Pons (tissue), 1 donor: ENCODE results near the gene CLIC3.

ENCODE experiments used
- DNase-seq: peaks from one replicate; pipeline ENCODE4 v3.0.0-alpha.2; 2016; ENCODE audit warnings: low spot score

The CLIC3 gene

DNA sequence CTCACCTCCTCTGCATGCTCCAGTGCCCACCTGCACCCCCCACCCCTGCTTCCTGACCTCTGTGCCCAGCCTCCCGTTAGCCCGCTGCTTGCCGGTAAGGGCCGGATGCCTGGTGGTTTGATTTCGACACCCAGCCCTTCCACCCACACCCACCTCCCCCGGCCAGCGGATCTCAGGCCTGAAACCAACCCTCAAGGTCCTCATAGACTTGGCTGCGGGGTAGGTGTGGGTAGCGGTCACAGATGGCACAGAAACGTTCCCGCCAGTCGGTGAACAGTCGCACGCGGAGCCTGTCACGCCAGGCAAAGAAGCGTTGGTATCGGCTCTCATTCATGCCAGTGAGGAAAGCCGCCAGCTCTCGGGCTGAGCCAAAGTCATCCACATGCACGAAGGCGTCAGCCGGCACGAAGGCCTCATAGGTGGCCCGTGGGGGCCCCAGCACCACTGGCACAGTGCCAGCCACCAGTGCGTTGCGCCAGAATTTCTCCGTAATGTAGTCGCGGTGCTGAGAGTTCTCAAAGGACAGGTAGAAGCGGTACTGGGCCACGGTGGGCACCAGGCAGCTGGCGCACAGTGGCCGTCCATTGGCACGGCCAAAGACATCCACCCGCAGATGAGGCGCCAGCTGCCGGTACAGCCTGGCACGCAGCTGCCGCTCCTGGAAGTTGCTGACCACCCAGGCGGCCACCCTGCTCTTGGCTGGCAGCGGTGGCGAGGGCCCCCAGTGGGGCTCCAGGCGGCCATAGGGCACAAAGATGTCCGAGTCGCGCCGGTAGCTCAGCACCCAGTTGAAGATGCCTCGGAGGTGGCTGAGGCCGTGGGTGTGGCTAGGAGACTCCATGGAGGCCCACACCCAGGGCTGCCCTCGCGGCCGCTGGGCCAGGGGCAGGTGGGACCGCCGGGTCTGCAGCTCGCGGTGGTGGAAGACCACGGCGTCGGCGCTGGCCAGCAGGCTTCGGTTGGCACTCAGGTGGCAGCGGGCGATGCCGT lies 34.5 kb upstream of the CLIC3 start:
- DNase-seq: no peak

- DNase-seq: no peak
Measured at GRCh38 chr9:137030006-137030405, 33.6 kb upstream of the CLIC3 start.

- DNase-seq: peak; percentile 80
Measured at GRCh38 chr9:137029058-137029936, 32.9 kb upstream of the CLIC3 start.

DNA sequence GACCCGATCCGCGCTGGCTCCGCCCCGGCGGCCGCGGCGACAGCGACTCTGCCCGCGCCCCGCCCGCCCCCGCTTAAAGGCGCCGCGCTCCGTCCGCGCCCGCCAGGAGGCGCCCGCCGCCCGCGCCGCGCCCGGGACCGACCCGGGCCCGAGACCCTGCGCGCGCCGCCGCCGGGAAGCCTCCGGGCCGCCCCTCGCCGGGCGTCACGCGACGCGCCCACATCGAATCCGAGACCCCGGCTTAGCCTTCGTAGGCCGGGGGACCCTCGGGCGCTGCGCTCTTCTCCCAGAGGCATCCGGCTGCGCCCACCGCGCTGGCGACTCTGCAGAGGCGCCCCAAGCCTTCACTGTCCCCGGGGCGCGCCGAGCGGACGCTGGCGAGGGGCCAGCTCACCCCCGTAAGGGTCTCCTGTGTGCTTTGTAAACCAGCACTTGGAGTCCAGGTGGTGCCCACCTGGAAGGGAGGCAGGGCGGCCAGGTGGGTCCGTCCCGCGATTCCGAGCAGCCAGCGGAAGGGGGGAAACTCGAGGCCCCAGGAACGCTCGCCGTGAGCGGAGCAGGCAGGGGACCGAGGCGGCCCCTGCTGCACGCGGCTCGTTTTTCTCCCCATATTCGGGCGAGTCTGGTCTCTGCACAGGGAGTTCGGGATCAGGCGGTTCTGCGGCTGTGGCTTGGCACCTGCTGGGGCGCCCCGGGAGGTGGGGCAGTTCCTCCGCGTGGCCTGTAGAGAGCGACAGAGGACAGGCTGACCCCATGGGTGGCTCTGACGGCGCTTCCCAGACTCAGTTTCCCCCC lies 32.1 kb upstream of the CLIC3 start:
- DNase-seq: peak; percentile 56

DNA sequence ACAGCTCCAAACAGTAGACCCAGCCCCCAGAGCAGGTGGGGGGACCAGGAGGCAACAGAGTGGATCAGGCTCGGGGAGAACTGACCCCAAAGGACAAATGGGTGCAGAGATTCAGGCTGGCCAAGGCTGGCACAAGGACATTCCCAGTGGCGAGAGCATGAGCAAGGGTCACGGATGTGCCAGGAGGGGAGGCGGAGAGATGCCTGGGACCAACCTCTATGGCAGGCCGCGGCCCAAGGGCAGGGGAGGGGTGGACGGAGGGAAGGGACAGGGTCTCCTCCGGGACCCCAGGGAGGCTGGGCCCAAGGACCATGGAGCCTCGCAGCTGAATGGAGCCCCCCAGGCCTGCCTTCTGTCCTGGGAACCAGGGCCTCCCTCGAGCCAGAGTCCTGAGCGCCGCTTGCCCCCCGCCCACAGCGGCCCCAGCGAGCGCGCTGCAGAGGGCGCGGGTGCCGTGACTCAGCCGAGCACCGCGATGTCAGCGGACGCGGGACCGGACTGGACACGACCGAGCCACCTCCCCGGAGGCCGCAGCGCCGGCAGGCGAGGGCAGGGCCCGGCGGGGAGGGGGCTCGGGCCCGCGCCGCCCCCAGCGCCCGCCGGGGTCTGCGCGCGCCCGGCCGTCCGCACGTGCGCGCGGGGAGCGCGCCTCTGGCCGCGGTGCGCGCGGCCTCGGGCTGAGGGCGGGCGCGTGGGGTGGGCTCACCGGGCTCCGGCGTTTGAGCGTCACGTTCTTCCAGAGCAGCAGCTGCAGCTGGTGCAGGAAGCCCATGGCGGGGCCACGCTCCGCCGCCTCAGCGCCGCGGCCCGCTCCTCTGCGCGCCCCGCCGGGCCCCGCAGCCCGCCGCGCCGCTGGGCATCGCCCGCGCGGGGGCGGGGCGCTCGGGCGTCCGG lies 31.2 kb upstream of the CLIC3 start, which contains the start of gene ABCA2:
ABCA2 (minus strand) TSS at position 869 of the 894 bp plus-strand sequence; CDS start at position 772, 97 bp downstream.
- DNase-seq: no peak

GRCh38 chr9:137026828-137027227 lies 30.5 kb upstream of the CLIC3 start:
- no peak for DNase-seq

DNA sequence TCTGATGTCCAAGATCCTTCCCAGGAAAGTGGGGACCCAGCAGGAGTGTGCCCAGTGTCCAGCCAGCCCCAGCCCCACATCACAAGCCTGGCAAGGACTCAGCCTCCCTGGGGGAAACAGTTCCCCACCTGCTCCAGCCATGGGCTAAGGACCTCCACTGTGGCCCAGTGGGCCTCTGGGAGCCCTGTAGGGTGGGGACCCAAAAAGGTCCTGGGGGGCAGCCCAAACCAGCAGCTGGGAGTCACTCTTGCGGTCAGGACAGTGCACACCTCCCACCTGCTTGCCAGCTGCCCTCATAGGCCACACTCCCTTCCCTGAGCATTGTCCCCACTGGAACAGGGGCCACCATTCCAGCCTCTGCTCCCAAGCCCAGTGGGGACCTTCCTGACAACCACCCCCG lies 30.0 kb upstream of the CLIC3 start:
- no peak for DNase-seq

DNA sequence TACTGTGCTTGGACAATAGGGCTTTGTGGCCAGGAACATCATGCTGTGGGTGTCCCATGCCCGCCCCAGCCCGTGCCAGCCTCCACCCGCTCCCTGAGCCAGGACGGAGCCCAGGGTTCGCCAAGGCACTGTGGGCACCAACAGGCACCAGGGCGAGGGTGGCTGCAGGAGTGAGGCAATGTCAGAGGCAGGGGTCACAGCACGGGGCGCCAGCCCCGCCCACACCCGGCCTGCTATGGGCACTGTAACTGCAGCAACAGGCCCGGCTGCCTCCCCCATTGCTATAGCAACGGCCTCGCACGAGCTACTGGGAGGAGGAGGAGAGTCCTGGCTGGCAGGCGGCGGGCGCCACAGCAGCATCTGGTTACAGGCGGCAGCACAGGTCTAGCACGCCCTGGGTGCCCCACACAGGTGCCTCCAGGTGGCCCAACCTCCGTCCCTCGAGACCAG lies 29.2 kb upstream of the CLIC3 start:
- DNase-seq: peak; percentile 98

DNA sequence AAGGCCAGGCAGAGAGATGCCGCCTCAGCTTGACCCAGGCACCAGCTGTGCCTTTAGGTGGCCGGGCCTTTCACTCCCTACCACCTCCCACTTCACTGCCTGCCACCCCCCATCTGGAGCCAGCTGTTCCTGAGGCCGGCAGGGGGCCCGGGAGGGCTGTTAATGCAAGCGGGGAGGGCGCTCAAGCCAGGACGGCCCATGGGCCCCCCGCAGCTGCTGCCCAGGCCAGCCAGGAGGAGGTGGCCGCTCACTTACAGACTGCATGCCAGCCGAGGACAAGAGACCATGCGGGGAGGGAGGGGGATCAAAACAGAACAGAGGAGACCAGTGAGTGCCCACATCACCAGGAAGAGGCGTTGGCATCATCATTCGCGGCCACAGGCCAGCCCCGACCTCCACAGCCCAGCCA lies 27.2 kb upstream of the CLIC3 start:
- DNase-seq: peak; percentile 69

DNA sequence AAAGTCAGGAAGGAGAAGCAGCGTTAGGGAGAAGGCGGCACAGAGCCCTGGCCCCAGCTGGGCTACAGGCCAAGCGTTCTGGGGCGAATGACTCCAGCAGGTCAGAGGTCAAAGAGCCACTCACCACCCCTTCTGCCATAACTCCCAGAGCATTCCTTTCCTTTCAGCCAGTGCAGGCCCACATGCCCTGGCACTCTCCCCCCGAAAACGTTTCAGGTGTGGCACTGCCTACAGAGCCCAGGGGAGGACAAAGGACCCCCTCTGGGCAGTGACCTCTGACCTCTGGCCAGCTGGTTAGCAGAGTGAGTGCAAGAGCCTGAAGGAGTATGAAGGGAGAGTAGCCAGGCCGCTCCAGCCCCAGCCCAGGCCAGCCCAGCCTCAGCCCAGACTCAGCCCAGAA lies 26.8 kb upstream of the CLIC3 start:
- peak; percentile 22 for DNase-seq

GRCh38 chr9:137022662-137023008 lies 26.3 kb upstream of the CLIC3 start:
- no peak for DNase-seq

DNA sequence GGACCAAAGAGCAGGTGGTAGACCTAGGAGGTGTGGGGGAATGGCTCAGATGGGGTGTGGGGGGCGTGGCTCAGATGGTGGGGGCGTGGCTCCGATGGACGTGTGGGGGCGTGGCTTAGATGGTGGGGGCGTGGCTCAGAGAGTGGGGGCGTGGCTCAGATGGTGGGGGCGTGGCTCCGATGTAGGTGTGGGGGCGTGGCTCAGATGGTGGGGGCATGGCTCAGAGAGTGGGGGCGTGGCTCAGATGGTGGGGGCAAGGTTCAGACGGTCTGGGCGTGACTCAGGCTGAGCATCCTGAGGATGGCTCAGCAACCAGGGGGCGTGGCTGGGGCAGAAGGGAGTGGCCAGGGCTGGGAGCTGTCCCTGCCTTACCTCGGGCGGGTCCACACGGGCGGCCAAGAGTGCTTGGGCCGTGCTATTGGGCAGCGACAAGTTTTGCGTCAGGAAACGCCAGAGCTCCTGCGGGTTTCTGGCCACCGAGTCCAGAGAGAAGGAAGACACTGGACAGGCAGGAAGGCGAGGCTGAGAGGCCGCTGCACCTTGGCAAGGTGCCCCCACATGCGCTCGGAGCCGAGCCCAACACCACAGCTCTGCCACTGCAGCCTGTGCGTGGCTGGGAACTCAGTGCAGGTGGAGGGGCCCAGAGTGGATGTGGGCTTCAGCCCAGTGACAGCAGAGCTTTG lies 25.8 kb upstream of the CLIC3 start:
- peak; percentile 95 for DNase-seq

GRCh38 chr9:137021568-137021978 lies 25.2 kb upstream of the CLIC3 start:
- no peak for DNase-seq

GRCh38 chr9:137020771-137021567 lies 24.6 kb upstream of the CLIC3 start:
- no peak for DNase-seq

GRCh38 chr9:137019891-137020683 lies 23.7 kb upstream of the CLIC3 start:
- DNase-seq: no peak

DNA sequence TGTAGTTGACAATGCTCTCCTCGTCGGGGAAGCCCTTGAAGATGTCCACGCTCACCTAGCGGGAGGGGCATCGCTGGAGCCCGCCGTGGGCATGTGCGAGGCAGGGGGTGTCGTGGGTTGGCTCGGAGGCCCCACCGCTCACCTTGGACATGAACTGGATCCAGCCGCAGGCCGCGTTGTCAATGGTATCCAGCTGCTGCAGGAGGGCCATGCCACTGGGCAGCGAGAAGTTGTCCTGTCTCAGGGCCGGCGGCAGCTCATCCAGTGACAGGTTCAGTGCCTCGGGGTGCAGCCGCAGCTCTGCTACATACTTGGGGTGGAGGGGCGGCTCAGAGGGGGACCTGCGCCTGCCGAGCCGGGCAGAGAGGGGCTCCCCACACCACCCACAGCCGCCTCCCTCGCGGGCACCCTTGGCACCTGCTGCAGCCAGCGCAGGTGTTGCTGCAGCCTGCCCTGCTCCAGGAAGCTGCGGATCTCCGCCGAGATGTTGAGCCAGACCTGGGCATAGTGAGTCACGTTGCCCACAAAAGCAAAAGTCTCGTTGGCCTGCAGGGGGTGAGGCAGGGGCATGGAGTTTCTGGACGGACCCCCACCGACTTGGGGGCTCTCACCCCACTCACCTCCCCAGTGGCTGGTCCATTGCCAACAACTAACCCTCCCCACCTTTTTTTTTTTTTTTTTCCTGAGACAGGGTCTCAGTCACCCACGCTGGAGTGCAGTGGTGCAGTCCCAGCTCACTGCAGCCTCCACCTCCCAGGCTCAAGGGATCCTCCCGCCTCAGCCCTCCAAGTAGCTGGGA lies 22.6 kb upstream of the CLIC3 start:
- DNase-seq: no peak

DNA sequence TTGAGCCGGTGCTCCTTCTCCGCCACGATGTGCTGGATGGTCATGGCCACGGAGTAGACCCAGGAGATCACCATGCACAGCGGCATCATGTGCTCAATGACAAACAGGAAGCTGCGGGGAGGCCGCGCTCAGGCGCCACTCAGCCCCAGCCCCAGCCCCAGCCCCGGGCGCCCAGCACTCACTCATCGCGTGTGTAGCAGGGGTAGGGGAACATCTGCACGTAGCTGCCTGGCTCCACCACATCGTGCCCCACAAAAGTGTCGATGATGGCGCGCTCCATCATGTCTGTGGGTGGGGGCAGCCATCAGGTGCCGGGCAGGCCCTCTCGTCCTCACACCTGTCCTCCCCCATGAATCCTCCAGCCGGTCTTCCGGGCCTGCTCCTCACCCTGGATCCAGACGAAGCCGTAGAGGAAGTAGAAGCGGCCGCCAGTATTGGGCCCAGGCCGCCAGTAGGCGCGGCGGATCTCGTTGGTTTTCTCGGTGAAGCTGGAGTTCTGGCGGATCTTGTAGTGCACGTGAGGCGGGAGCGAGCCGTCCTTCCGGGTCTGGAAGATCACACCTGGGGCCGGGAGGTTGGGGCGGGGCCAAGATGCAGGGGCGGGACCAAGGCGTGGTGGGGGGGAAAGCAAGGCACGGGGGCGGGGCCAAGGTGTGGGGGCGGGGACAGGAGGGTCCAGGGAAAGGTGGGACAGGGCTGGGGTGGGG lies 21.6 kb upstream of the CLIC3 start:
- DNase-seq: no peak
